Panc1 (cell line): ENCODE data around the gene ERVFRD-1. TPM values are rescaled to one million over a fixed set of nuclear protein-coding genes. Genes with fewer than 3 reads are reported as not detected.
A peak's percentile ranks its signal among the peaks of the same experiment; 100 is the strongest.

ENCODE experiments used
- ATAC-seq: fragments of 200-7000 bp; cut with Tn5 transposase; 2 replicates; pipeline ENCODE4 v1.9.1; 2020; ENCODE audit warnings: mild to moderate bottlenecking, moderate library complexity
- BruUV-seq: library from RNA; stranded (reverse); fragments of 400-500 nt; replicated peaks from 2 replicates; lab custom pipeline; 2021; lab: Mats Ljungman, UMichigan
- CTCF ChIA-PET: fragments of 300-600 bp; sonication (Branson Sonifier 250); formaldehyde crosslinking; loops from one replicate; lab custom pipeline; 2022; ENCODE audit warnings: antibody characterized with exemption; lab: Charles Lee
- POLR2A ChIA-PET: fragments of 300-600 bp; sonication (Branson Sonifier 250); formaldehyde crosslinking; loops from one replicate; lab custom pipeline; 2022; ENCODE audit warnings: antibody characterized with exemption; lab: Charles Lee
- DNase-seq: peaks from one replicate; pipeline ENCODE4 v3.0.0-alpha.2; 2010; ENCODE audit warnings: low read depth, low spot score
- H3K27ac ChIP-seq: 2 replicates; pipeline ENCODE4 v1.5.1; 2011; ENCODE audit warnings: mild to moderate bottlenecking, low read length, inconsistent platforms
- H3K27me3 ChIP-seq: fragments of 200-500 bp; sonication (Bioruptor generic); 2 replicates; pipeline ENCODE4 v1.6.0; 2014; ENCODE audit warnings: low read length, inconsistent platforms; ENCODE audit not compliant: control insufficient read depth, insufficient read depth
- H3K36me3 ChIP-seq: fragments of 200-500 bp; sonication (Bioruptor generic); 2 replicates; pipeline ENCODE4 v1.5.1; 2014; ENCODE audit warnings: inconsistent platforms, mild to moderate bottlenecking, low read length, moderate library complexity; ENCODE audit not compliant: control insufficient read depth, insufficient read depth
- H3K4me1 ChIP-seq: 2 replicates; pipeline ENCODE4 v1.5.1; 2011; ENCODE audit warnings: inconsistent platforms, mild to moderate bottlenecking, low read length, moderate library complexity; ENCODE audit not compliant: control insufficient read depth, insufficient read depth
- H3K4me3 ChIP-seq, 2 experiments: 2 replicates each; pipeline ENCODE4 v1.5.1; 2011 to 2012; ENCODE audit warnings: low read depth in 2 of 2, low read length in 2 of 2, mild to moderate bottlenecking in 2 of 2, inconsistent platforms in 1 of 2, moderate library complexity in 1 of 2
- H3K9me3 ChIP-seq: fragments of 200-500 bp; sonication (Bioruptor generic); 2 replicates; pipeline ENCODE4 v1.5.1; 2014; ENCODE audit warnings: low read depth, mild to moderate bottlenecking, inconsistent platforms, low read length, moderate library complexity; ENCODE audit not compliant: control insufficient read depth, insufficient read depth
- CTCF ChIP-seq: fragments of 450-650 bp; IDR thresholded peaks from 2 replicates; pipeline ENCODE4 v1.5.1; 2017; ENCODE audit warnings: mild to moderate bottlenecking
- POLR2AphosphoS5 ChIP-seq: IDR thresholded peaks from 2 replicates; pipeline ENCODE4 v1.6.1; 2012; ENCODE audit warnings: mild to moderate bottlenecking, low read depth, low read length, moderate library complexity
- REST ChIP-seq, 2 experiments: IDR thresholded peaks; 2 replicates each; pipeline ENCODE4 v1.6.1; 2011 to 2012; ENCODE audit warnings: low read depth in 2 of 2, control low read depth in 1 of 2, low read length in 1 of 2, mild to moderate bottlenecking in 1 of 2, moderate library complexity in 1 of 2; ENCODE audit not compliant: insufficient read depth in 1 of 2
- SIN3A ChIP-seq: IDR thresholded peaks from 2 replicates; pipeline ENCODE4 v1.6.1; 2012; ENCODE audit warnings: low read depth, mild to moderate bottlenecking, low read length, moderate library complexity, borderline replicate concordance; ENCODE audit not compliant: insufficient read depth
- TCF7L2 ChIP-seq: IDR thresholded peaks from 2 replicates; pipeline ENCODE4 v1.6.1; 2011; ENCODE audit warnings: mild to moderate bottlenecking, low read depth, low read length, inconsistent platforms
- in situ Hi-C: cut with HindIII; loops from 2 replicates; pipeline ENCODE4 v1.10.0; 2016; ENCODE audit warnings: low sequenced_read_pairs, low pct_unique_long_range_greater_than_20kb
- intact Hi-C: fragments of 100-400 bp; cut with micrococcal nuclease; formaldehyde crosslinking; loops from one replicate; pipeline ENCODE4 v1.10.0; 2022; ENCODE audit not compliant: unreplicated experiment
- total RNA-seq: library from RNA; stranded (reverse); gene quantifications from one replicate; pipeline ENCODE4 v1.2.1, GENCODE V29; 2021; ENCODE audit not compliant: unreplicated experiment

ERVFRD-1 gene
- total RNA-seq, 1 experiment from 2014 or later: not detected

GRCh38 chr6:11096109-11096508, 15.4 kb downstream of the ERVFRD-1 start:
- ATAC-seq: no peak
- ChIA-PET POLR2A (no interaction called here), CTCF (no interaction called here)
- BruUV-seq: no TSS peak
- peak overlapping the region; percentile 88; the same call in 1 of the 2 replicates for H3K27ac ChIP-seq
- H3K4me3 ChIP-seq: no peak overlapping the region
- in situ Hi-C loops: no loop called here
- H3K36me3 ChIP-seq: no peaks in the 10 kb centered on the region
- TF ChIP-seq TCF7L2 (no peak), POLR2AphosphoS5 (no peak), REST (IDR thresholded peaks at IDR 0.05; ENCODE audit: insufficient read depth in 1 of 2, low read depth in 2 of 2, low read length in 1 of 2) (no peak), CTCF (no peak), SIN3A (no peak)
- peaks cover 4% of the 10 kb centered on the region; the same call in 1 of the 2 replicates for H3K9me3 ChIP-seq
- intact Hi-C loops: no loop called here
- no peak for DNase-seq
- peaks cover 13% of the 10 kb centered on the region for H3K4me1 ChIP-seq
- H3K27me3 ChIP-seq: no peaks in the 10 kb centered on the region

- ChIA-PET POLR2A (interaction anchor here (0.9 kb wide), 1 partner anchor 10 kb away, joined by 5 read pairs; no protein-coding TSS in a partner anchor), CTCF (interaction anchor here (0.9 kb wide), 1 partner anchor 49 kb away, joined by 3 read pairs; no protein-coding TSS in a partner anchor)
- TSS peak; percentile 75 for BruUV-seq
- H3K4me1 ChIP-seq: peaks cover 13% of the 10 kb centered on the region
- no peaks in the 10 kb centered on the region for H3K36me3 ChIP-seq
- H3K4me3 ChIP-seq: peak overlapping the region; percentile 69 to 87
- no peak for TF ChIP-seq SIN3A
- TF ChIP-seq REST (IDR thresholded peaks at IDR 0.05; ENCODE audit: insufficient read depth in 1 of 2, low read depth in 2 of 2, low read length in 1 of 2): no peak
- no peak for TF ChIP-seq CTCF
- no peak for TF ChIP-seq POLR2AphosphoS5
- no peak for TF ChIP-seq TCF7L2
- intact Hi-C loops: no loop called here
- DNase-seq (no peak), ATAC-seq (no peak)
- H3K27me3 ChIP-seq: no peaks in the 10 kb centered on the region
- peak overlapping the region; percentile 88 for H3K27ac ChIP-seq
- in situ Hi-C loops: no loop called here
- H3K9me3 ChIP-seq: no peaks in the 10 kb centered on the region
These were observed 16.6 kb downstream of the ERVFRD-1 start for GRCh38 chr6:11094941-11095340.
